Peyer's patch (tissue), 4 donors: ENCODE data around the gene BEST3.
"Not testable (repeated sequence)": the region's sequence is repeated elsewhere in the genome, so short reads cannot be mapped to it uniquely, and the experiment has no call there.

Experiments
- POLR2A ChIP-seq, 2 donors: fragments of 450-650 bp; IDR thresholded peaks; one replicate each; pipeline ENCODE4 v1.5.1; 2017; ENCODE audit warnings: antibody characterized with exemption in 2 of 2, mild to moderate bottlenecking in 2 of 2, moderate library complexity in 2 of 2
- TF ChIP-seq, protein P1 (sequence below), 6 experiments: fragments of 450-650 bp in 4 of 6; fragments of 200-600 bp in 2 of 6; sonication (generic) in 1 of 6; IDR thresholded peaks; one replicate each; pipeline ENCODE4 v1.5.1; 2017 to 2019; ENCODE audit warnings: antibody characterized with exemption in 6 of 6, mild to moderate bottlenecking in 3 of 6, moderate library complexity in 1 of 6

DNA sequence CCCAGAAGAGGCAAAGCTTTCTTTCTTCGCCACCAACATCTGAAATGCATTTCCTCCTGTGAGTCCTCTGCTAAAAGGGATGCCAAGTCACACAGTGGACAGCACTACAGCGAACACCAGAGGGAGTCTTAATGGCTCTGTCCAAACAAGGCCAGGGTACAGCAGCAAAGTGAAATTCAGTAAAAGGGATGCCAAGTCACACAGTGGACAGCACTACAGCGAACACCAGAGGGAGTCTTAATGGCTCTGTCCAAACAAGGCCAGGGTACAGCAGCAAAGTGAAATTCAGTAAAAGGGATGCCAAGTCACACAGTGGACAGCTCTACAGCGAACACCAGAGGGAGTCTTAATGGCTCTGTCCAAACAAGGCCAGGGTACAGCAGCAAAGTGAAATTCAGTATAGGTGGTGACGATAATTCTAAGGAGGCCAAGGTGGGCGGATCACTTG is 34.1 kb downstream of the BEST3 start:
- TF ChIP-seq, protein P1, sequence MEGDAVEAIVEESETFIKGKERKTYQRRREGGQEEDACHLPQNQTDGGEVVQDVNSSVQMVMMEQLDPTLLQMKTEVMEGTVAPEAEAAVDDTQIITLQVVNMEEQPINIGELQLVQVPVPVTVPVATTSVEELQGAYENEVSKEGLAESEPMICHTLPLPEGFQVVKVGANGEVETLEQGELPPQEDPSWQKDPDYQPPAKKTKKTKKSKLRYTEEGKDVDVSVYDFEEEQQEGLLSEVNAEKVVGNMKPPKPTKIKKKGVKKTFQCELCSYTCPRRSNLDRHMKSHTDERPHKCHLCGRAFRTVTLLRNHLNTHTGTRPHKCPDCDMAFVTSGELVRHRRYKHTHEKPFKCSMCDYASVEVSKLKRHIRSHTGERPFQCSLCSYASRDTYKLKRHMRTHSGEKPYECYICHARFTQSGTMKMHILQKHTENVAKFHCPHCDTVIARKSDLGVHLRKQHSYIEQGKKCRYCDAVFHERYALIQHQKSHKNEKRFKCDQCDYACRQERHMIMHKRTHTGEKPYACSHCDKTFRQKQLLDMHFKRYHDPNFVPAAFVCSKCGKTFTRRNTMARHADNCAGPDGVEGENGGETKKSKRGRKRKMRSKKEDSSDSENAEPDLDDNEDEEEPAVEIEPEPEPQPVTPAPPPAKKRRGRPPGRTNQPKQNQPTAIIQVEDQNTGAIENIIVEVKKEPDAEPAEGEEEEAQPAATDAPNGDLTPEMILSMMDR (IDR thresholded peaks at IDR 0.05) = not testable (repeated sequence)
- TF ChIP-seq POLR2A (IDR thresholded peaks at IDR 0.05) = not testable (repeated sequence)
